Activated CD8-positive, alpha-beta memory T cell treated with anti-CD3 and anti-CD28 coated beads for 24 hours (primary cell): ENCODE measurements around the gene ARMC8.
"Not testable (repeated sequence)": the region's sequence is repeated elsewhere in the genome, so short reads cannot be mapped to it uniquely, and the experiment has no call there.

Experiments
- DNase-seq: peaks from one replicate; pipeline ENCODE4 v3.0.0-alpha.2; 2020

The ARMC8 gene, protein sequence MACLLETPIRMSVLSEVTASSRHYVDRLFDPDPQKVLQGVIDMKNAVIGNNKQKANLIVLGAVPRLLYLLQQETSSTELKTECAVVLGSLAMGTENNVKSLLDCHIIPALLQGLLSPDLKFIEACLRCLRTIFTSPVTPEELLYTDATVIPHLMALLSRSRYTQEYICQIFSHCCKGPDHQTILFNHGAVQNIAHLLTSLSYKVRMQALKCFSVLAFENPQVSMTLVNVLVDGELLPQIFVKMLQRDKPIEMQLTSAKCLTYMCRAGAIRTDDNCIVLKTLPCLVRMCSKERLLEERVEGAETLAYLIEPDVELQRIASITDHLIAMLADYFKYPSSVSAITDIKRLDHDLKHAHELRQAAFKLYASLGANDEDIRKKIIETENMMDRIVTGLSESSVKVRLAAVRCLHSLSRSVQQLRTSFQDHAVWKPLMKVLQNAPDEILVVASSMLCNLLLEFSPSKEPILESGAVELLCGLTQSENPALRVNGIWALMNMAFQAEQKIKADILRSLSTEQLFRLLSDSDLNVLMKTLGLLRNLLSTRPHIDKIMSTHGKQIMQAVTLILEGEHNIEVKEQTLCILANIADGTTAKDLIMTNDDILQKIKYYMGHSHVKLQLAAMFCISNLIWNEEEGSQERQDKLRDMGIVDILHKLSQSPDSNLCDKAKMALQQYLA

DNA sequence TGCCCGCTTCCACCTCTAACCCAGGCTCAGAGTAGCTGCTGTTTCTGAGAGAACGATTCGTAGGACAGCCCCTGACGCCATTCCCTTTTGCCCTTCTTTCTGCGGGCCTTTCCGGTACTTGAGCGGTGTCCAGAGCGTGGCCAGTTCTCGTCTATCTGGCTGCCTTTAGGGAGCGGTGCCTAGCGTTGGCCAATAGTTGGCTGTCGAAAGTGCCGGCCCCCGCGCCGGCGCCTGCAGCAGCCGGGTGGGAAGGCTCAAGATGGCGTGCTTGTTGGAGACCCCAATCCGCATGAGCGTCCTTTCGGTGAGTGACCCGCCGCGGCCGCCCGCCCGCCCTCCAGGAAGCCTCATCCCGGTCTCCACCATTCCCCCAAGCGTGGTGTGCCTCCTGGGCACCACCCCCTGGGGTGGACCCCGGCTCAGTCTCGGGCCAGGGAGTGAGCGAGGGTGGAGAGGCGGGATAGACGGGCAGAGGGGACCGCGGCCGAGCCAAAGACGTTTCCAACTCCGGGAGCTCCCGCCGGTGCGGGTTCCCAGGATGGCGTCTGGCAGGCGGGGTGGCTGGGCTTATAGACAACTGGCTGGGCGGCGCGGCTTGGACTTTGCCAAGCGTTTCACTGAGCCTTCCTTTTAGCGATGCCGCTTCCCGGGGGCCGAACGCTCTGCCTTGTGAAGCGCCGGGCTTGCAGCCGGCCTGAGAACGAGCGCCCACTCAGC lies at the start of gene ARMC8:
Gene ARMC8, plus strand, starts transcription at position 6 of the 717 bp plus-strand sequence. Its CDS starts 254 bp downstream, at position 260.
- DNase-seq, result peak; percentile 93

DNA sequence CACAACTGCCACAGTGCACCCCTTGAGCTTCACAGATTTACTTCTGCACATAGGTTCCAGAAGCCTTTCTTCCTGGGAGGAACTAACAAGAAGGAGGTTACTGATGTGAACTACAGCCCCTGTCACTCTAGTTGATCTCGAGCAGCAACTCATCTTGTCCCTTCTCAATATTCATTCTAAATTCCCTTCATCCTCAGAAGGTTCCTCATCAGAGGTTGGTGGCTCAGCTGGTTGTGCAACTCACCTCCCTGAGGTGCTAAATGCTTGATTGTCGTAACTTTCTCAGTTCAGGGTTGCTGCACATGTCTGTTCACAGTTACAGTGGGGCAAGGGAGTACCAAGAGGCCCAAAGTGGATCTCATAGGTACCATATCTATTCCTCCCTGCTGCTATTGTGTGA lies 49.2 kb upstream of the ARMC8 start:
- DNase-seq, result no peak

DNA sequence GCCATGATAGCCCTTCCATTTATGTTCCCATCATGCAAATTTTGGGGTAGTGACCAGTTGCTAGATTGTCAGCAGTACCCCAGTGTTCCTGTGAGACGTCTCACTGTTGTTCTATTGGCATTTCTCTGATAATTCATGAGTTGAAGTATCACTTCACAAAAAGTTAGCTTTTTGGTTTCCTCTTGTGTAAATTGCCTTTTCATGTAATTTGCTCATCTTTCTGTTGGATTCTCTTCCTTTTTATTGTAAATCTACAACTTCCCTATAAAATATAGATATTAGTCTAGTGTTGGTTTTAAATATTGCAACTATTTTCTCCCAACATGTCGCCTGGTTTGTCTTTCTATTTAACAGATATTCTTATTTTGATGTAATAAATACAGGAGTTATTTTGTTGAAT lies 47.4 kb upstream of the ARMC8 start:
- no peak for DNase-seq

DNA sequence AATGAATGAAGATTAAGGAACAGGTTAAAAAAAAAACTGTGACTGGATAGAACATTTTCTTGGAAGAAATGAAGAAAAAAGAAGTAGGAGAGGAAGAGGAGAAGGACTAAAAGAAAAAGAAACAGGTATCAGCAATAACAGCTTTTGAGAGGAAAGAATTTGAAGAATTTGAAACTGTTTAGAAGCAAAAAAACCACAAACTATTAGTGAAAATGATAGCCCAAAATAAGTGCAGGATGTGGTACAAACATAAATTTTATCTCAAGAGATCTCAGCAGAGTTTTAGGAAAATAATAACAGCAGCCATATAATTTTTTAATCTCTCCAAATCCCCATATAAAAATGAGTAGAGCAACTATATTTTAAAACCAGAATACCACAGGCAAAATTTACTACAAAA lies 46.2 kb upstream of the ARMC8 start:
- DNase-seq, result no peak

DNA sequence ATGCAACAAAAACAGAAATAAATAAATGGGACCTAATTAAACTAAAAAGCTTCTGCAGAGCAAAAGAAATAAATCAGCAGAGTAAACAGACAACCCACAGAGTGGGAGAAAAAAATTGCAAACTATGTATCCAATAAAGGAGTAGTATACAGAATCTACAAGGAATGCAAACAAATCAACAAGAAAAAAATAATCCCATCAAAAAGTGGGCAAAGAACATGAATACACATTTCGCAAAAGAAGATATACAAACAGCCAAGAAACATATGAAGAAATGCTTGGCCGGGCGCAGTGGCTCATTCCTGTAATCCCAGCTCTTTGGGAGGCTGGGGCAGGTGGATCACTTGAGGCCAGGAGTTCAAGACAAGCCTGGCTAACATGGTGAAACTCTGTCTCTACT lies 44.9 kb upstream of the ARMC8 start:
- DNase-seq, result not testable (repeated sequence)

DNA sequence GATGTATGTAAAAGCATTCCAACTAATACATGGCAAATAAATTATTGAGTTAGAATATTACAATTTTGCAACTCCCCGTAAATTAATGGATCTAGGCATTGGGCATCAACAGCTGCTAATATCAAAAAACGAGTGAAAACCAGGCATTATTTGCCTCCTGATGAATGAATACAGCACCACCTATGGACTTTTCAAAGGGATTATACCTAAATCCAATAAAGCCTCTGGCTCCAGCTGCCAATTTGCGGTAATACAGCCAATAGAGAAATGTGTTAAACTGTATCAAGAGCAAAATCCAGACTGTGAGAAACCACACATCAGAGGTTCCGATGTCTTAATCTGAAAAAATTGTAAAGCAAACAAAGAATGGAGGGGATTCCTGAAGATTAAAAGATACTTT lies 38.6 kb upstream of the ARMC8 start:
- DNase-seq, result no peak

DNA sequence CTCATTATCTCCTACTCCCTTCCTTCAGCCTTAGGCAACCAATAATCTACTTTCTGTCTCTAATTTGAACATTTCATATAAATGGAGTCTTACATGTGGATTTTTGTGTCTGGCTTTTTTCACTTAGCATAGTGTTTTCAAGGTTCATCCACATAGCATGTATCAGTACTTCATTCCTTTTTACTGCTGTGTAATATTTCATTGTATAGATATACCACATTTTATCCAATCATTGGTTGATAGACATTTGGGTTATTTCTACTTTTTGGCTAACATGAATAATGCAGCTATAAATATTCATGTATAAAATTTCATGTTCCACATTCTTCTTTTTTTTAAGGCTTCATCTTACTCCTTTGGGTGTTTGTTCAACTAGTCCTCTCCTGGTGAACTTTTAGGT lies 32.6 kb upstream of the ARMC8 start:
- no peak for DNase-seq

DNA sequence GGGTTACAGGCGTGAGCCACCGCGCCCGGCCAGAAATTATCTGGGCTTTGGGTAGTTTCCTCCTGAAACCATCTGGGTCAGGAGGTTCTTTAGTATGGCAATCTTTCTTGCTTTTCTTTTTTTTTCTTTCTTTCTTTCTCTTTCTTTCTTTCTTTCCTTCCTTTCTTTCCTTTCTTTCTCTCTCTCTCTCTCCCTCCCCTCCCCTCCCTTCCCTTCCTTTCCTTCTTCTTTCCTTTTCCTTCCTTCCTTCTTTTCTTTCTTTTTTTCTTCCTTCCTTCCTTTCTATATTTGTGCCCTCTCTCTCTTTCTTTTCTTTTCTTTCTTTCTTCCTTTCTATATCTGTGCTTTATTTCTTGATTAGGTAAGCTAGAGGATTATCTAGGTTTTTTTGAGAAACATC lies 29.4 kb upstream of the ARMC8 start:
- DNase-seq, result no peak

DNA sequence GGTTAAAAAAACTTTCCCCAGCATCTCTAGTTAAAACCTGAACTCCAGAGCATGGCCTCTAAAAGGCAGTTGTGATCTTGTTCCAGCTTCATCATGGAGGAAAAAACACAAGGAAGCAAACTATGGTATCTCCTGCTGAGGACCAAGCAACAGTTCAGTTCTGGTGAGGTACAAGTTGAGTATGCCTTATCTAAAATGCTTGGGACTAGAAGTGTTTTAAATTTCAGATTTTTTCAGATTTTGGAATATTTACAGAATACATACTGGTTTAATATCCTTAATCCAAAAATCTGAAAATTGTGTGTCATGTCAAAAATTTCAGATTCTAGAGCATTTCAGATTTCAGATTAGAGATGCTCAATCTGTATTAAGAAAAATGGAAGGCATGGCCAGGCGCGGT lies 22.0 kb upstream of the ARMC8 start:
- no peak for DNase-seq

DNA sequence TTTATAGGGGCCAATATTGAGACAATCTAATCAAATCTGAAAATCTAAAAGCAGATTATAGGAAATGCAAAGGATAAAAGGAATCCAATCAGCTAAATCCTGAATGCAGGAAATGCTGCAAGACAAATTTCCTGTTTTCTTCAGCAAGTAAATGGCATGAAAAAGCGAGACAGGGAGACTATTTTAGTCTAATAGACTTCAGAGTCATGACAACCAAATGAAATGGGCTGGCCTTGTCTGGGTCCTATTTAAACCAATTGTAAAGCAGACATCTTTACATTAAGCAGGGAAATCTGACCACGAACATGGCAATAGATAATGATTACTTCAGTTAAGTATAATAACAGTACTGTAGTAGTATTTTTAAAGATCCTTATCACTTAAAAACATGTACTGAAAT lies 14.5 kb upstream of the ARMC8 start:
- DNase-seq, result no peak

DNA sequence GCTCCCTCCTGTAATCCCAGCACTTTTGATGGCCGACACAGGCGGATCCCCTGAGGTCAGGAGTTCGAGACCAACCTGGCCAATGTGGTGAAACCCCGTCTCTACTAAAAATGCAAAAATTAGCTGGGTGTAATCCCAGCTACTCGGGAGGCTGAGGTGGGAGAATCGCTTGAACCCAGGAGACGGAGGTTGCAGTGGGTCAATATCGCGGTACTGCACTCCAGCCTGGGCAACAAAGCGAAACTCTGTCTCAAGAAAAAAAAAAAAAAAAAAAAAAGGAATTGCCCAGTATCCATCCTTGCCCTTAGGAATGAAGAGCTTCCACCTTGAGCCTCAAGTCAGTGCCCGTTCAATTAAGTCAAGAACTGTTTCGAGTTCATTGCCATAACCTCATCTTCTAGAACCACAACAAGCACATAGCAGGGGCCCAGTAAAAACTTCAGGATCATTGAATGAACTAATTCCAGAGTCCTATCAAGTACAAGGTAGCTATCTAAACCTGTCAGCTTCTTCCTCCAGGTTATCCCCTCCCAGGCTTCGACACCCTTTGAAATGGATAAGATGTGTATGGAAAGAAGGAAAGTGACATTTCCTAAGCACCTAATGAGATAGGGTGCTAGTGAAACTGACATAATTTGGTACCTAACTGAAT lies 13.2 kb upstream of the ARMC8 start:
- no peak for DNase-seq

DNA sequence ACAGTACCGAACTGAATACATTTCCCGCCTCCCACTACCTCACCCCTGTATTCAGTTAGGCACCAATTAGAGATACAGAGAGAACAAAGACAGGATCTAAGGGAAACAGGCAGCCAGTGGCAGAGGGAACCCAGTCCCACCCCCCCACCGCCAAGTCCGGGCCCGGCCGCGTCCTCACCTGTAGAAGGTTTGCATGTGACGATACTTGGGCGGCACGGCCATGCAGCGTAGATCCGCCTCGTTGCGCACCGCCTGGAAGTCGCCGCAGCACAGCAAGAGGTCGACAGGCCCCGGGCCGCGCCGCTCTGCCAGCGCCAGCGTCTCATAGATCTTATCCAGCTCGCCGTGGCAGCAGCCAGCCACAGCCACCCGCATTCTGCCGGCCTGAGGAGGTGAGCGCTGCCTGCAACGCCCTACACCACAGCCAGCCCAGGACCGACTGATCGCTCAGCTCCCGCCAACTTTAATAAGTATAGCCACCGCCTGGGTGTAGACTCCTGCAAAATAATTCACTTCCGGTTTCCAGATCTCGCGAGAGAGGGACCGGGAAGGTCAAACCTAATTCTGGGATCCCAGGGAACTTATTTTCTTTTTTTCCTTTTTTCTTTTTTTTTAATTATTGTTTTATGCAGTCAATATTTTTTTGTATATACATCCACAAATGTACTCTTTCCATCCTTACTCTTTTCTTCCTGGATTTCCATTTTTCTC lies 12.5 kb upstream of the ARMC8 start, which contains the start of gene DBR1:
Gene DBR1, minus strand, starts transcription at position 501 of the 711 bp plus-strand sequence. Its CDS starts 126 bp downstream, at position 375.
- peak; percentile 89 for DNase-seq

DNA sequence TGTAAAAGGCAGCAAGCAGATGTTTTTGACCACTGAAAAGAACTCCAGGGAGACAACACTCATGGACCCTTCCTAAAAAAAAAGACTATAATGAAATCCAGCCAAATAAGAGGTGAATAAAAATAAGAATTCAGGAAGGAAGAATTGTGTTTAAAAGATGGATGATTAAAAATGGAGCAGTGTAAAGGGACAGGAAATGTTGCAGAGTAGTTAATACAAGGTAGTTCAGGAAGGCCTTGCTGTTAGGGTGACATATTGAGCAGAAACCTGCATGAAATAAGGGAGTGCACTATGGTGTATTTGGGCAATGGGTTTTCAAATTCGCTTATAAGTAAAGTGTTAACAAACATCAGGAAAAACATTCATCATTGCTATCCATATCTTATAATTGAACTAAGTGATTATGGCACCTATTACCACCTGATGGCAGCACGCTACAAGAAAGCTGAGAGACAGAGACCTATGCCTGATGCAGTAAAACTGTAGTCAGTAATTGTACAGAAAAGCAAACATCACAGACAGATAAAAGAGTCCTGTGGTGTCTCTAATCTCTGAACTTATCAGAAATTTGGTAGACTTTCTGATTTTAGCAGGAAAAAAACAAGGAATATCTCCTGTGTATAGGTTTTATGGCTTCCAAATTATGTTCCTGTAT lies 6.6 kb upstream of the ARMC8 start:
- no peak for DNase-seq

DNA sequence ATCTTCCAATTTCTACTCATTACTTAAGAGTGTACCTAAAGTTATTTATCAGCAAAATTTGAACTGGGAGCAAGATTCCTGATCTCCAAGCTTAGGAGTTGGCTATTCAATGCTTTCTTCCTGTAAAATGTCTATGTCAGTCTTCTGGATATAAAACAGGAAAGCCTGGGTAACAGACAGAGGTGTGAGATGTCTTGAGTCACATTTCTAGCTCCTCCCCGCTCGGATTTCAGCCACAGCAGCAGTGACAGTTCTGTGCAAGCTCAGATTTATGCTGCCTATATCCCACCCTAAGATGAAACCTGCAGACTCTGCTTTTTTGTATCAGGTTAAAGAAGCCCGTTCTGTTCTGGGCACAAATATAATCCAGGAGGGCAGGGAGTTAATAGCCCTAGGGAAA lies 2.1 kb upstream of the ARMC8 start:
- DNase-seq, result no peak

DNA sequence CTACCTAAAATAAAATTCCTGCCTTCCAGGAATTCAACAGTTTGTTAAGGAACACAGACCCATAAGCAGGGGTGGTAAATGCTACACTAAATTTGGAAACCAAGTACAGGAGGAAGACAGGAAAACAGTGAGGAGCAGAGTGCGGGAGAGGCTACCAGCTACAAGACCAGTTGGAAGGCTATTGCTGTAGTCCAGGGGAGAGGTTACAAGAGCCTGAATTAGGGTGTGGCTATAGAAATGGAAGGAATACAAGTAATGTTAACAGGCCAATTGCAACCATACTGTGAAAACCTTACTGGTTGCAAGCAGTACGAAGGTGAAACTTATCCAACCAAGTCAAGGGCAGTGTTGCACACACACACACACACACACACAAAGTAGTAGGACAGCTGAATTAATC lies 880 bp upstream of the ARMC8 start:
- no peak for DNase-seq

DNA sequence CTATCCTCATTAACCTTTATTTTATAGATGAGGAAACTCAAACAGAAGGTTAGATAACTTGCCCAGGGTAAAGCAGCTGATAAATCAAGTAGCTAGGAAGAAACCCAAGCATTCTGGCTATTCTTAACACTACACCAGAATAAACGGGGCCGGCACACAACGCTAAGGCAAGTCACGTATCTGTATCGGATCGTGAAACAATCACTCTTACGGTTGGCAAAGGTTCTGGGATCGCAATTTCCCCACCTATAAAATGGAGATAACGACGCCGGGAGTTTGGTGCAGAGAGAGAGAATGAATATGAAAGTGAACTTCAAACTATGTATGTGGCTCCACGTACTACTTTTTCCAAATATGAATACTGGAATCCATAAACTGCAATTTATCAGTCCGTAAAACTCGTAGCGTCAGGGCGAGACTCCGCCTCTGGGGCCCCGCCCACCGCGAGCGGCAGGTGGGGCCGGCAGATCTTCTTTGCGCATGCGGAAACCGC lies 252 bp upstream of the ARMC8 start:
- DNase-seq, result no peak

DNA sequence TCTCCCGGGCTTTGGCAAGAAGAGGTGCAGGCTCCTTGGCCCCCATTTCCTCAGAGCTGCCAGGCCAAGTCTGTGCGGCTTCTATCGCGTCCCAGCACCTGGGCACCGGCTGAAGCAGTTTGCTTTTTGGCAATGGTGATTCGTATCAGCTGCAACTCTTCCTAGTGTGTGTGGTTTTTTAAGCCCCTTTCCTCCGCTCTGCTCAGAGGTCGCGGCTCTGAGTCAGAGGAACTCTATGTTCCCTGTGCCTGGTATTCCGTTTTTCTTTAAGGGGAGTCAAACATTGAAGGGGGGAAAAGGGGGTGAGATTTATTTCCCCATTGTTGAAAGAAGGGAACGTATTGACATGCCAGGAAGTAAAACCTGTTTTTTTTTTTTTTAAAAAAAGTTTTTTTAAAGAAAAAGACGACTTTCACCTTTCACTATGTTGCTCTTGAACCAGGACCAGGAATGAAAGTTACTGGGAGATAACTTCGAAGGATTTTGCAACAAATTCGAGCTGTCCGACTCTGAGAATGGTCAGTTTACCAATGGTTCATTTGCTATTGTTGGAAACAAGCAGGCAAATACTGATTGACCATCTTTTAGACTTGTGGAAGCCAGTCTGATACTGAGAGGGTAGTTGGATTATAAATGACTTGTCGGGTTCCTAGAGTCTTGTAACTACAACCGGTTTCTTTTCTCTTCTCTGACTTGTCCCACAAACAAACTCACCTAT lies 1.1 kb downstream of the ARMC8 start:
- DNase-seq, result no peak

DNA sequence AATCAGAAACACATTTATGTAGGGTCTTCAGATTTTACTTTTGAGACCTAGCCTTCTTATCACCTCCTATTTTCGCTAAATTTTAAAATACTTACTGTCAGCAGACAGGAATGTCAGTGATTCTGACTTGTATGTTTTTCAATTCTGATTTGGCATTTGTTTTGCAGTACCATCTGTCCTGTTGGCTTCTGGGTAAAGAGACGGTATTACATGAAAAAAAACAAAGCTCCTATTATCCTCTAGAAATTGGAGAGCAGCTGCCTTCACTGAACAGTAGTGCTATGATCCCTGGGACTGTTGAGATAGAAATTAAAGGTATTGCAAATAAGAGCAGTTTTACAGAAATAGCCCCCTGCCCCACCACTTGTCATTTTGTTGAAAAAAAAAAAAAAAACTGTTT lies 8.4 kb downstream of the ARMC8 start:
- no peak for DNase-seq

DNA sequence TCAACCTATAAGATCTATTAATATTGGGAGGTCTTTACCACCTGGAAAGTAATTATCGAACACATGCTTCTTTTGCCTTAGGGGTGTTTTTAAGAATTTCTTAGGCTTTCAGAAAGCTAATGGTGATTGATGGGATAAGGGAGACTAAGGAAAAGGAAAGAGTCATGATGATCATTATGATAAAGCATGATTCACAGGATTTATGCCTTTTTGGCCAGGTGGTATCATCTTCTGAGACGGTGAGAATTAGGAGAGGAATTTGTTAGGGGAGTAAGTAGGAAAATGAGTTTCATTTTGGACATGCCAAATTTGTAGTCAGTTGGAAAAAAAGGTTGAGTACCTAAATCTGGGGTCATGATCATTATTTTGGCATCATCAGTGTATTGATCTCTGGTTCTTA lies 8.9 kb downstream of the ARMC8 start:
- no peak for DNase-seq

DNA sequence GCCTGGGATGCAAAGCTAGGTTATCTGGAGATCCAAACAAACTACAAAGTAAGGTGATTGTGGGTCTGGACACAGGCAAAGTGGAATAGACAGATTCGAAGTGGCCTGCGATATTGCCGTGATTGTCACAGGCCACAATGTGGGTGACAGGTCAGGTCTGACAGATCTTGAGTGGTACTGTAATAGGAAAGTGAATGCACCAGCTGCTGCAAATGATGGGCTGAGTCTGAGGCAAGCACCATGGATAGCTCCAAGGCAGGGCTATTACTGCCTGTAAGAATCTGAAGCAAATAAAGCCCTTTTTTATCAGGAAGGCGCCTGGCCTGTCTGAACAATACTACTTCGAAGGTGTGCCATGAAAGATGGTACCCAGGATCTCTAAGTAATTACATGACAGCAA lies 10.0 kb downstream of the ARMC8 start:
- no peak for DNase-seq

DNA sequence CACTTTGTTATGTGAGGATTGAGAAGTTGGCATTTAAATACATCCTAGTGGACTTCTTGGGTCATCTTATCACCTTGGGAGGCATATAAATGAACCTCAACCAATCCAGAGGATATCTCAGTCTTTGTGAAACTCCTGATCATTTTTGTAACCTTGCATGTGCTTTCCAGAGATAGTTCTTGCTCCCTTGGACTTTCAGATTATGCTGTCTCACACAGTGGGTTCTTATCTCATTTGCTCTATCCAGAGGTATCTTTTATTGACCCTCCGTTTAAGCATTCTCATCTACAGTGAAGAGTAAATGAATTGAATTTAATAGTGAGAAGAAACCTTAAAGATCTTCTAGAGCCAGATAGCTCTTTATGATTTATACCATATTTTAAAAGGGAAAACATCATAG lies 10.4 kb downstream of the ARMC8 start:
- DNase-seq, result no peak
